ENCODE measurements around the gene ENPEP. TPM values are rescaled to one million over a fixed set of nuclear protein-coding genes. Genes with fewer than 3 reads are reported as not detected.

Gene ENPEP
- total and polyA plus RNA-seq, 10 of the 15 experiments (the other 5 are each of a cell fraction or from before 2014, with no cell fraction given), result 0.03 TPM; not detected in 9

DNA sequence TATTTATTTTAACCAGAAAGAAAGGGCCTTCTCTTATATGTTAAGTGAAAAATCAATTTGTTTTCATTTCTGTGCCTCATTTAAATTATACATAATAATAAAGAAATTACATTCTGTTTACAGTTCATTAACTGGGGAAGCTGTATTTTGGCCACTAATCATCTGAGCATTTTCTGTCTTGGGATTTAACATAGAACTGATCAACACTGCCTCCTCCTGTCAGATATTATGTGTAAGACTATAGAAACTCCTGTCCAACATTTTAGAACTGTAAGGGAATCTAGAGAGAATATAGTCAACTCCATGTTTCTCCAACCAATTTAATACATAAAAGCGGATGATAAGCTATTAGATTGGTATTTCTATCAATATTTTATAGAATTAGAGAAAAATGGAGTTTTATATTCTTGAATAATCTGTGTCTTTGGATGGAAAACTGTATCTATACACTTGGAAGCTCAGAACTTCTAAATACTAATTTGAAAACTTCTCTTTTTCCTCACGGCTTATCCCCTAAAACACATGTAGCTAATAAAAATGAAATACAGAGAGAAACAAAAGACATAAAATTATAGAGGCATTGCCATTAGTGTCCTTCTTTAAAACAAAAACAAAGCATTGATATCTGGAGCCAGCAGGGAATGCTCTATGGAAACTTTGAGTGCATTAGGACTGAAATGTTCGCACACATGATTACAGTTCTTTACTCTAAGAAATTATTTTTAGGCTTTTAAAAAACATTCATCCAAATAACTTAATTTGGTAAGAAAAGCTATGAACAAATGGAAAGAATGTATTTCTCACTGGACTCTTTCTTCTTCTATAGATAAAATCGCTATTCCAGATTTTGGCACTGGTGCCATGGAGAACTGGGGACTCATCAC is 33.1 kb downstream of the ENPEP start:
- Histone ChIP-seq H4K20me1 (ENCODE audit: control insufficient read depth, insufficient read depth) (no peaks in the 10 kb centered on the region), H3K27ac (ENCODE audit: control insufficient read depth, insufficient read depth) (no peak overlapping the region), H3K4me2 (ENCODE audit: control insufficient read depth, insufficient read depth) (no peak overlapping the region), H3K9ac (ENCODE audit: control insufficient read depth, insufficient read depth, low read length) (no peak overlapping the region), H3K4me1 (ENCODE audit: control insufficient read depth, insufficient read depth, low read length) (peaks cover 3% of the 10 kb centered on the region), H3K79me2 (ENCODE audit: control insufficient read depth, insufficient read depth, low read length) (no peaks in the 10 kb centered on the region), H2AFZ (ENCODE audit: control insufficient read depth, low read depth, low read length) (no peak overlapping the region), H3K27me3 (replicated peaks in 1 of 2; ENCODE audit: control insufficient read depth in 2 of 2, insufficient read depth in 2 of 2, low read length in 1 of 2) (no peaks in the 10 kb centered on the region; a peak in 1 of 4 replicates), H3K36me3 (ENCODE audit: control insufficient read depth in 2 of 2, insufficient read depth in 2 of 2, low read length in 1 of 2) (no peaks in the 10 kb centered on the region), H3K4me3 (no peak overlapping the region), H3K9me3 (replicated peaks; ENCODE audit: control insufficient read depth, insufficient read depth, low read length) (no peaks in the 10 kb centered on the region)
- ChIA-PET RAD21 (ENCODE audit: unreplicated experiment) (interaction anchor here (0.6 to 6.0 kb wide), 19 partner anchors 21 to 515 kb away, joined by 3 to 52 read pairs (median 6); no protein-coding TSS in a partner anchor), SMC1A (ENCODE audit: uncharacterized antibody, unreplicated experiment) (interaction anchor here (1.0 to 9.3 kb wide), 20 partner anchors 9 to 515 kb away, joined by 3 to 114 read pairs (median 7); no protein-coding TSS in a partner anchor), POLR2A (no interaction called here), CTCF (interaction anchor here (0.6 to 17.0 kb wide), 29 partner anchors 8 to 531 kb away, joined by 3 to 812 read pairs (median 4); no protein-coding TSS in a partner anchor)
- DNase-seq (ENCODE audit: low read depth, low spot score), result no peak
- no peak for FAIRE-seq
- intact Hi-C loops (cut with micrococcal nuclease; ENCODE audit: unreplicated experiment) (no loop called here), in situ Hi-C loops (cut with MboI) (loop anchor here (10.0 kb wide), 3 partner anchors 164 to 1084 kb away; no protein-coding TSS in a partner anchor)
- peak; percentile 42; the same call in 1 of the 3 replicates for ATAC-seq
- WGBS (ENCODE audit: insufficient coverage, insufficient replicate concordance, low lambda C conversion rate, missing lambda C conversion rate), result 46% methylated on average over 4 of the region's 4 CpGs
- no TSS peak for BruUV-seq (replicated peaks)
- no peak for TF ChIP-seq SUZ12 (IDR thresholded peaks at IDR 0.05; ENCODE audit: unreplicated experiment)
- TF ChIP-seq, protein P1, sequence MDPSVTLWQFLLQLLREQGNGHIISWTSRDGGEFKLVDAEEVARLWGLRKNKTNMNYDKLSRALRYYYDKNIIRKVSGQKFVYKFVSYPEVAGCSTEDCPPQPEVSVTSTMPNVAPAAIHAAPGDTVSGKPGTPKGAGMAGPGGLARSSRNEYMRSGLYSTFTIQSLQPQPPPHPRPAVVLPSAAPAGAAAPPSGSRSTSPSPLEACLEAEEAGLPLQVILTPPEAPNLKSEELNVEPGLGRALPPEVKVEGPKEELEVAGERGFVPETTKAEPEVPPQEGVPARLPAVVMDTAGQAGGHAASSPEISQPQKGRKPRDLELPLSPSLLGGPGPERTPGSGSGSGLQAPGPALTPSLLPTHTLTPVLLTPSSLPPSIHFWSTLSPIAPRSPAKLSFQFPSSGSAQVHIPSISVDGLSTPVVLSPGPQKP (IDR thresholded peaks at IDR 0.05; ENCODE audit: low read depth, low read length), result no peak
- TF ChIP-seq SMAD1 (IDR thresholded peaks at IDR 0.05; ENCODE audit: low read depth, partially characterized antibody), result no peak
- peak; percentile 74 for TF ChIP-seq RAD21 (IDR thresholded peaks at IDR 0.05; ENCODE audit: insufficient read depth, low read depth, low read length)
- TF ChIP-seq, protein P2, sequence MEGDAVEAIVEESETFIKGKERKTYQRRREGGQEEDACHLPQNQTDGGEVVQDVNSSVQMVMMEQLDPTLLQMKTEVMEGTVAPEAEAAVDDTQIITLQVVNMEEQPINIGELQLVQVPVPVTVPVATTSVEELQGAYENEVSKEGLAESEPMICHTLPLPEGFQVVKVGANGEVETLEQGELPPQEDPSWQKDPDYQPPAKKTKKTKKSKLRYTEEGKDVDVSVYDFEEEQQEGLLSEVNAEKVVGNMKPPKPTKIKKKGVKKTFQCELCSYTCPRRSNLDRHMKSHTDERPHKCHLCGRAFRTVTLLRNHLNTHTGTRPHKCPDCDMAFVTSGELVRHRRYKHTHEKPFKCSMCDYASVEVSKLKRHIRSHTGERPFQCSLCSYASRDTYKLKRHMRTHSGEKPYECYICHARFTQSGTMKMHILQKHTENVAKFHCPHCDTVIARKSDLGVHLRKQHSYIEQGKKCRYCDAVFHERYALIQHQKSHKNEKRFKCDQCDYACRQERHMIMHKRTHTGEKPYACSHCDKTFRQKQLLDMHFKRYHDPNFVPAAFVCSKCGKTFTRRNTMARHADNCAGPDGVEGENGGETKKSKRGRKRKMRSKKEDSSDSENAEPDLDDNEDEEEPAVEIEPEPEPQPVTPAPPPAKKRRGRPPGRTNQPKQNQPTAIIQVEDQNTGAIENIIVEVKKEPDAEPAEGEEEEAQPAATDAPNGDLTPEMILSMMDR (IDR thresholded peaks at IDR 0.05 in 2 of 3, conservative IDR thresholded peaks at IDR 0.05 in 1 of 3; ENCODE audit: control insufficient read depth in 2 of 3, extremely low read depth in 1 of 3, insufficient read depth in 1 of 3, low read depth in 3 of 3, low read length in 3 of 3), result peak in 2 of 3 experiments; percentile 13 to 43; a peak in 3 of 6 replicates
- peak; percentile 55; the same call in 1 of the 2 replicates for TF ChIP-seq SMC3 (IDR thresholded peaks at IDR 0.05; ENCODE audit: borderline replicate concordance, low read length)

All from GM12878 (cell line).